ENCODE measurements around the gene JOSD2. TPM values are rescaled to one million over a fixed set of nuclear protein-coding genes. Genes with fewer than 3 reads are reported as not detected.
A peak's percentile ranks its signal among the peaks of the same experiment; 100 is the strongest.
"Not testable (repeated sequence)": the region's sequence is repeated elsewhere in the genome, so short reads cannot be mapped to it uniquely, and the experiment has no call there.

The JOSD2 gene
- total RNA-seq, 2 experiments from 2014 or later: 29.5 to 36.2 TPM

GRCh38 chr19:50537769-50538230 lies 26.8 kb upstream of the JOSD2 start:
- CTCF ChIA-PET: interaction anchor here (0.7 to 8.2 kb wide), 19 partner anchors 9 to 384 kb away, joined by 3 to 77 read pairs (median 5); partner anchors contain the start of genes NAPSA and POLD1
- no peak overlapping the region for H3K4me3 Mint-ChIP-seq
- H3K27ac Mint-ChIP-seq: no peak overlapping the region
- intact Hi-C loops (cut with micrococcal nuclease): loop anchor here (1.0 kb wide), 2 partner anchors 246 to 385 kb away; no protein-coding TSS in a partner anchor
- peaks cover 7% of the 10 kb centered on the region for H3K9me3 Mint-ChIP-seq
- peak; percentile 80 for DNase-seq
- POLR2A ChIA-PET: no interaction called here
- H3K27me3 Mint-ChIP-seq: peaks cover 12% of the 10 kb centered on the region
- no peaks in the 10 kb centered on the region for H3K36me3 Mint-ChIP-seq
- peaks cover 4% of the 10 kb centered on the region for H3K4me1 Mint-ChIP-seq (ENCODE audit: low read depth)

GRCh38 chr19:50537306-50537685 lies 26.3 kb upstream of the JOSD2 start:
- peaks cover 4% of the 10 kb centered on the region for H3K4me1 Mint-ChIP-seq (ENCODE audit: low read depth)
- no peak for DNase-seq
- no peak overlapping the region for H3K4me3 Mint-ChIP-seq
- ChIA-PET CTCF (interaction anchor here (0.6 to 8.2 kb wide), 18 partner anchors 8 to 385 kb away, joined by 3 to 77 read pairs (median 5); partner anchors contain the start of genes NAPSA and POLD1), POLR2A (no interaction called here)
- H3K36me3 Mint-ChIP-seq: no peaks in the 10 kb centered on the region
- H3K27me3 Mint-ChIP-seq: peaks cover 17% of the 10 kb centered on the region
- no peak overlapping the region for H3K27ac Mint-ChIP-seq
- intact Hi-C loops (cut with micrococcal nuclease): loop anchor here (1.0 kb wide), 2 partner anchors 246 to 385 kb away; no protein-coding TSS in a partner anchor
- H3K9me3 Mint-ChIP-seq: peaks cover 12% of the 10 kb centered on the region

GRCh38 chr19:50536662-50537305 lies 25.8 kb upstream of the JOSD2 start:
- Mint-ChIP-seq H3K27ac (no peak overlapping the region), H3K9me3 (peaks cover 12% of the 10 kb centered on the region), H3K27me3 (peaks cover 19% of the 10 kb centered on the region), H3K36me3 (no peaks in the 10 kb centered on the region), H3K4me3 (no peak overlapping the region), H3K4me1 (ENCODE audit: low read depth) (peaks cover 4% of the 10 kb centered on the region)
- intact Hi-C loops (cut with micrococcal nuclease): loop anchor here (1.0 kb wide), 2 partner anchors 247 to 386 kb away; no protein-coding TSS in a partner anchor
- no peak for DNase-seq
- ChIA-PET CTCF (interaction anchor here (0.6 to 8.2 kb wide), 12 partner anchors 8 to 385 kb away, joined by 3 to 77 read pairs (median 6); no protein-coding TSS in a partner anchor), POLR2A (no interaction called here)

- DNase-seq: no peak
- CTCF ChIA-PET: interaction anchor here (0.6 to 8.2 kb wide), 2 partner anchors 21 to 39 kb away, joined by 4 to 77 read pairs; no protein-coding TSS in a partner anchor
- Mint-ChIP-seq H3K4me1 (ENCODE audit: low read depth) (peaks cover 4% of the 10 kb centered on the region), H3K36me3 (no peaks in the 10 kb centered on the region), H3K27me3 (peaks cover 21% of the 10 kb centered on the region), H3K9me3 (peaks cover 12% of the 10 kb centered on the region), H3K4me3 (no peak overlapping the region), H3K27ac (no peak overlapping the region)
- POLR2A ChIA-PET: no interaction called here
- intact Hi-C loops (cut with micrococcal nuclease): no loop called here
Measured at GRCh38 chr19:50535672-50536187, 24.7 kb upstream of the JOSD2 start.

- CTCF ChIA-PET: interaction anchor here (8.2 kb wide), 1 partner anchor 22 kb away, joined by 77 read pairs; no protein-coding TSS in a partner anchor
- intact Hi-C loops (cut with micrococcal nuclease): no loop called here
Measured at GRCh38 chr19:50534478-50534877, 23.5 kb upstream of the JOSD2 start.

GRCh38 chr19:50532952-50533351 lies 22.0 kb upstream of the JOSD2 start:
- H3K4me3 Mint-ChIP-seq: no peak overlapping the region
- DNase-seq: no peak
- intact Hi-C loops (cut with micrococcal nuclease): no loop called here
- POLR2A ChIA-PET: no interaction called here
- H3K27ac Mint-ChIP-seq: no peak overlapping the region
- CTCF ChIA-PET: interaction anchor here (1.0 to 8.2 kb wide), 2 partner anchors 24 to 176 kb away, joined by 4 to 77 read pairs; no protein-coding TSS in a partner anchor
- H3K36me3 Mint-ChIP-seq: no peaks in the 10 kb centered on the region
- H3K4me1 Mint-ChIP-seq (ENCODE audit: low read depth): peaks cover 4% of the 10 kb centered on the region
- peaks cover 25% of the 10 kb centered on the region for H3K27me3 Mint-ChIP-seq
- peaks cover 12% of the 10 kb centered on the region for H3K9me3 Mint-ChIP-seq

More at GRCh38 chr19:50534478-50534877, 23.5 kb upstream of the JOSD2 start:
- Mint-ChIP-seq H3K36me3 (no peaks in the 10 kb centered on the region), H3K27me3 (peaks cover 23% of the 10 kb centered on the region), H3K4me1 (ENCODE audit: low read depth) (peaks cover 4% of the 10 kb centered on the region), H3K4me3 (no peak overlapping the region), H3K27ac (no peak overlapping the region), H3K9me3 (peaks cover 12% of the 10 kb centered on the region)
- POLR2A ChIA-PET: no interaction called here
- no peak for DNase-seq

- Mint-ChIP-seq H3K4me3 (no peak overlapping the region), H3K4me1 (ENCODE audit: low read depth) (no peaks in the 10 kb centered on the region), H3K36me3 (no peaks in the 10 kb centered on the region), H3K27ac (no peak overlapping the region), H3K27me3 (peaks cover 21% of the 10 kb centered on the region), H3K9me3 (peaks cover 12% of the 10 kb centered on the region)
- CTCF ChIA-PET: no interaction called here
- POLR2A ChIA-PET: no interaction called here
- DNase-seq: no peak
- intact Hi-C loops (cut with micrococcal nuclease): no loop called here
Measured at GRCh38 chr19:50531171-50531612, 20.2 kb upstream of the JOSD2 start.

- CTCF ChIA-PET: interaction anchor here (1.4 to 1.9 kb wide), 2 partner anchors 10 to 28 kb away, joined by 4 to 7 read pairs; no protein-coding TSS in a partner anchor
- H3K4me1 Mint-ChIP-seq (ENCODE audit: low read depth); DNase-seq; H3K36me3 Mint-ChIP-seq; H3K4me3 Mint-ChIP-seq; intact Hi-C loops (cut with micrococcal nuclease); H3K9me3 Mint-ChIP-seq; H3K27ac Mint-ChIP-seq; POLR2A ChIA-PET: not testable (repeated sequence)
- H3K27me3 Mint-ChIP-seq: peaks cover 22% of the 10 kb centered on the region
Measured at GRCh38 chr19:50528052-50528451, 17.1 kb upstream of the JOSD2 start.

- no peak overlapping the region for H3K27ac Mint-ChIP-seq
- H3K4me1 Mint-ChIP-seq (ENCODE audit: low read depth): no peaks in the 10 kb centered on the region
Measured at GRCh38 chr19:50522881-50523280, 11.9 kb upstream of the JOSD2 start.

GRCh38 chr19:50520822-50521465 lies 10.0 kb upstream of the JOSD2 start:
- intact Hi-C loops (cut with micrococcal nuclease): no loop called here
- ChIA-PET CTCF (interaction anchor here (1.3 to 1.8 kb wide), 2 partner anchors 16 to 35 kb away, joined by 4 to 5 read pairs; no protein-coding TSS in a partner anchor), POLR2A (no interaction called here)
- H3K27ac Mint-ChIP-seq: no peak overlapping the region
- no peaks in the 10 kb centered on the region for H3K4me1 Mint-ChIP-seq (ENCODE audit: low read depth)
- H3K27me3 Mint-ChIP-seq: peaks cover 2% of the 10 kb centered on the region
- no peaks in the 10 kb centered on the region for H3K36me3 Mint-ChIP-seq
- H3K4me3 Mint-ChIP-seq: no peak overlapping the region
- no peak for DNase-seq
- no peaks in the 10 kb centered on the region for H3K9me3 Mint-ChIP-seq

More at GRCh38 chr19:50522881-50523280, 11.9 kb upstream of the JOSD2 start:
- H3K36me3 Mint-ChIP-seq: no peaks in the 10 kb centered on the region
- CTCF ChIA-PET: interaction anchor here (1.0 to 1.8 kb wide), 2 partner anchors 14 to 16 kb away, joined by 3 to 5 read pairs; no protein-coding TSS in a partner anchor
- H3K27me3 Mint-ChIP-seq: peaks cover 6% of the 10 kb centered on the region
- intact Hi-C loops (cut with micrococcal nuclease): no loop called here
- POLR2A ChIA-PET: interaction anchor here (1.0 kb wide), 1 partner anchor 11 kb away, joined by 3 read pairs; no protein-coding TSS in a partner anchor
- no peak for DNase-seq
- no peak overlapping the region for H3K4me3 Mint-ChIP-seq
- H3K9me3 Mint-ChIP-seq: no peaks in the 10 kb centered on the region

GRCh38 chr19:50519006-50519575 lies 8.1 kb upstream of the JOSD2 start:
- Mint-ChIP-seq H3K4me1 (ENCODE audit: low read depth) (peaks cover 3% of the 10 kb centered on the region), H3K4me3 (no peak overlapping the region), H3K27me3 (peaks cover 2% of the 10 kb centered on the region), H3K27ac (no peak overlapping the region), H3K36me3 (no peaks in the 10 kb centered on the region), H3K9me3 (no peaks in the 10 kb centered on the region)
- ChIA-PET POLR2A (no interaction called here), CTCF (interaction anchor here (1.3 to 1.5 kb wide), 2 partner anchors 19 to 58 kb away, joined by 3 to 5 read pairs; no protein-coding TSS in a partner anchor)
- DNase-seq: no peak
- intact Hi-C loops (cut with micrococcal nuclease): no loop called here
